HepG2 (cell line): ENCODE data around the gene EFCAB8. TPM values are rescaled to one million over a fixed set of nuclear protein-coding genes. Genes with fewer than 3 reads are reported as not detected.
A peak's percentile ranks its signal among the peaks of the same experiment; 100 is the strongest.

Experiments used
- AHDC1 ChIP-seq: sonication (generic); formaldehyde crosslinking; IDR thresholded peaks from 2 replicates; pipeline ENCODE4 v1.5.1; 2020; ENCODE audit warnings: mild to moderate bottlenecking, missing genetic modification reagents, borderline replicate concordance
- HBP1 ChIP-seq: IDR thresholded peaks from 2 replicates; pipeline ENCODE4 v1.6.1; 2016; ENCODE audit warnings: low read depth, control low read depth
- MAFF ChIP-seq: IDR thresholded peaks from 2 replicates; pipeline ENCODE4 v1.6.1; 2011; ENCODE audit warnings: low read depth, low read length, improper control_type of control experiment
- TBX2 ChIP-seq: sonication (generic); formaldehyde crosslinking; IDR thresholded peaks from 2 replicates; pipeline ENCODE4 v1.5.0; 2020; ENCODE audit warnings: missing genetic modification reagents, mild to moderate bottlenecking, borderline replicate concordance
- ZNF263 ChIP-seq: sonication (generic); formaldehyde crosslinking; IDR thresholded peaks from 2 replicates; pipeline ENCODE4 v1.4.0; 2020; ENCODE audit warnings: missing genetic modification reagents
- ZSCAN21 ChIP-seq: sonication (generic); formaldehyde crosslinking; IDR thresholded peaks from 2 replicates; pipeline ENCODE4 v1.8.0; 2022; ENCODE audit warnings: mild to moderate bottlenecking, missing genetic modification reagents, moderate library complexity, borderline replicate concordance
- polyA plus RNA-seq, 8 experiments: library from polyadenylated mRNA; depleted of rRNA in 3 of 8; stranded (reverse) in 7 of 8; unstranded in 1 of 8; fragments of >200 nt; fragmentation: Illumina TruSeq in 4 of 8; extraction: Trizol in 4 of 8; gene quantifications; 2 replicates each; pipeline versions ENCODE4 v1.2.1 to v1.2.3, GENCODE V29; 2011 to 2016; ENCODE audit warnings: low read depth in 4 of 8, missing spikeins in 1 of 8, mixed read lengths in 1 of 8; ENCODE audit not compliant: insufficient read depth in 1 of 8
- total RNA-seq, 5 experiments: library from RNA; depleted of rRNA; stranded (reverse); fragments of >200 nt; fragmentation: Illumina TruSeq; extraction: Trizol; gene quantifications; 2 replicates each; pipeline ENCODE4 v1.2.3, GENCODE V29; 2016; ENCODE audit warnings: low read depth in 1 of 5
- TF ChIP-seq, protein P1 (sequence below): sonication (generic); formaldehyde crosslinking; IDR thresholded peaks from 2 replicates; pipeline ENCODE4 v1.5.0; 2020; ENCODE audit warnings: mild to moderate bottlenecking, missing genetic modification reagents, moderate library complexity
- TF ChIP-seq, protein P2 (sequence below): sonication (generic); formaldehyde crosslinking; IDR thresholded peaks from 2 replicates; pipeline ENCODE4 v1.9.0; 2022; ENCODE audit warnings: missing genetic modification reagents, mild to moderate bottlenecking, borderline replicate concordance
- TF ChIP-seq, protein P3 (sequence below): sonication (generic); formaldehyde crosslinking; IDR thresholded peaks from 2 replicates; pipeline ENCODE4 v1.4.0; 2020; ENCODE audit warnings: missing genetic modification reagents

Gene EFCAB8
- total and polyA plus RNA-seq, 2 of the 13 experiments (the other 11 are each of a cell fraction or from before 2014, with no cell fraction given), result 0.15 to 0.22 TPM

GRCh38 chr20:32960849-32961731, 102.4 kb downstream of the EFCAB8 start (continued):
- TF ChIP-seq, protein P1, sequence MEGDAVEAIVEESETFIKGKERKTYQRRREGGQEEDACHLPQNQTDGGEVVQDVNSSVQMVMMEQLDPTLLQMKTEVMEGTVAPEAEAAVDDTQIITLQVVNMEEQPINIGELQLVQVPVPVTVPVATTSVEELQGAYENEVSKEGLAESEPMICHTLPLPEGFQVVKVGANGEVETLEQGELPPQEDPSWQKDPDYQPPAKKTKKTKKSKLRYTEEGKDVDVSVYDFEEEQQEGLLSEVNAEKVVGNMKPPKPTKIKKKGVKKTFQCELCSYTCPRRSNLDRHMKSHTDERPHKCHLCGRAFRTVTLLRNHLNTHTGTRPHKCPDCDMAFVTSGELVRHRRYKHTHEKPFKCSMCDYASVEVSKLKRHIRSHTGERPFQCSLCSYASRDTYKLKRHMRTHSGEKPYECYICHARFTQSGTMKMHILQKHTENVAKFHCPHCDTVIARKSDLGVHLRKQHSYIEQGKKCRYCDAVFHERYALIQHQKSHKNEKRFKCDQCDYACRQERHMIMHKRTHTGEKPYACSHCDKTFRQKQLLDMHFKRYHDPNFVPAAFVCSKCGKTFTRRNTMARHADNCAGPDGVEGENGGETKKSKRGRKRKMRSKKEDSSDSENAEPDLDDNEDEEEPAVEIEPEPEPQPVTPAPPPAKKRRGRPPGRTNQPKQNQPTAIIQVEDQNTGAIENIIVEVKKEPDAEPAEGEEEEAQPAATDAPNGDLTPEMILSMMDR (CRISPR knock-in tag), result no peak
- TF ChIP-seq ZNF263 (CRISPR knock-in tag) (0 out of 2 replicates have a peak, but pooled peaks have one; percentile 36), TBX2 (CRISPR knock-in tag) (no peak), AHDC1 (CRISPR knock-in tag) (no peak), MAFF (0 out of 2 replicates have a peak, but pooled peaks have one; percentile 14), HBP1 (CRISPR knock-in tag) (no peak), ZSCAN21 (no peak)
- TF ChIP-seq, protein P2, sequence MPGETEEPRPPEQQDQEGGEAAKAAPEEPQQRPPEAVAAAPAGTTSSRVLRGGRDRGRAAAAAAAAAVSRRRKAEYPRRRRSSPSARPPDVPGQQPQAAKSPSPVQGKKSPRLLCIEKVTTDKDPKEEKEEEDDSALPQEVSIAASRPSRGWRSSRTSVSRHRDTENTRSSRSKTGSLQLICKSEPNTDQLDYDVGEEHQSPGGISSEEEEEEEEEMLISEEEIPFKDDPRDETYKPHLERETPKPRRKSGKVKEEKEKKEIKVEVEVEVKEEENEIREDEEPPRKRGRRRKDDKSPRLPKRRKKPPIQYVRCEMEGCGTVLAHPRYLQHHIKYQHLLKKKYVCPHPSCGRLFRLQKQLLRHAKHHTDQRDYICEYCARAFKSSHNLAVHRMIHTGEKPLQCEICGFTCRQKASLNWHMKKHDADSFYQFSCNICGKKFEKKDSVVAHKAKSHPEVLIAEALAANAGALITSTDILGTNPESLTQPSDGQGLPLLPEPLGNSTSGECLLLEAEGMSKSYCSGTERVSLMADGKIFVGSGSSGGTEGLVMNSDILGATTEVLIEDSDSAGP, result peak; percentile 38; the same call in 1 of the 2 replicates
- TF ChIP-seq, protein P3, sequence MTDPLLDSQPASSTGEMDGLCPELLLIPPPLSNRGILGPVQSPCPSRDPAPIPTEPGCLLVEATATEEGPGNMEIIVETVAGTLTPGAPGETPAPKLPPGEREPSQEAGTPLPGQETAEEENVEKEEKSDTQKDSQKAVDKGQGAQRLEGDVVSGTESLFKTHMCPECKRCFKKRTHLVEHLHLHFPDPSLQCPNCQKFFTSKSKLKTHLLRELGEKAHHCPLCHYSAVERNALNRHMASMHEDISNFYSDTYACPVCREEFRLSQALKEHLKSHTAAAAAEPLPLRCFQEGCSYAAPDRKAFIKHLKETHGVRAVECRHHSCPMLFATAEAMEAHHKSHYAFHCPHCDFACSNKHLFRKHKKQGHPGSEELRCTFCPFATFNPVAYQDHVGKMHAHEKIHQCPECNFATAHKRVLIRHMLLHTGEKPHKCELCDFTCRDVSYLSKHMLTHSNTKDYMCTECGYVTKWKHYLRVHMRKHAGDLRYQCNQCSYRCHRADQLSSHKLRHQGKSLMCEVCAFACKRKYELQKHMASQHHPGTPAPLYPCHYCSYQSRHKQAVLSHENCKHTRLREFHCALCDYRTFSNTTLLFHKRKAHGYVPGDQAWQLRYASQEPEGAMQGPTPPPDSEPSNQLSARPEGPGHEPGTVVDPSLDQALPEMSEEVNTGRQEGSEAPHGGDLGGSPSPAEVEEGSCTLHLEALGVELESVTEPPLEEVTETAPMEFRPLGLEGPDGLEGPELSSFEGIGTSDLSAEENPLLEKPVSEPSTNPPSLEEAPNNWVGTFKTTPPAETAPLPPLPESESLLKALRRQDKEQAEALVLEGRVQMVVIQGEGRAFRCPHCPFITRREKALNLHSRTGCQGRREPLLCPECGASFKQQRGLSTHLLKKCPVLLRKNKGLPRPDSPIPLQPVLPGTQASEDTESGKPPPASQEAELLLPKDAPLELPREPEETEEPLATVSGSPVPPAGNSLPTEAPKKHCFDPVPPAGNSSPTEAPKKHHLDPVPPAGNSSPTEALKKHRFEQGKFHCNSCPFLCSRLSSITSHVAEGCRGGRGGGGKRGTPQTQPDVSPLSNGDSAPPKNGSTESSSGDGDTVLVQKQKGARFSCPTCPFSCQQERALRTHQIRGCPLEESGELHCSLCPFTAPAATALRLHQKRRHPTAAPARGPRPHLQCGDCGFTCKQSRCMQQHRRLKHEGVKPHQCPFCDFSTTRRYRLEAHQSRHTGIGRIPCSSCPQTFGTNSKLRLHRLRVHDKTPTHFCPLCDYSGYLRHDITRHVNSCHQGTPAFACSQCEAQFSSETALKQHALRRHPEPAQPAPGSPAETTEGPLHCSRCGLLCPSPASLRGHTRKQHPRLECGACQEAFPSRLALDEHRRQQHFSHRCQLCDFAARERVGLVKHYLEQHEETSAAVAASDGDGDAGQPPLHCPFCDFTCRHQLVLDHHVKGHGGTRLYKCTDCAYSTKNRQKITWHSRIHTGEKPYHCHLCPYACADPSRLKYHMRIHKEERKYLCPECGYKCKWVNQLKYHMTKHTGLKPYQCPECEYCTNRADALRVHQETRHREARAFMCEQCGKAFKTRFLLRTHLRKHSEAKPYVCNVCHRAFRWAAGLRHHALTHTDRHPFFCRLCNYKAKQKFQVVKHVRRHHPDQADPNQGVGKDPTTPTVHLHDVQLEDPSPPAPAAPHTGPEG (CRISPR knock-in tag), result no peak
